Calu3 (cell line): ENCODE measurements around the gene LY6G6F. TPM values are rescaled to one million over a fixed set of nuclear protein-coding genes. Genes with fewer than 3 reads are reported as not detected.
A peak's percentile ranks its signal among the peaks of the same experiment; 100 is the strongest.

Experiments
- BruUV-seq: library from RNA; stranded (reverse); fragments of 400-500 nt; replicated peaks from 2 replicates; lab custom pipeline; 2021; lab: Mats Ljungman, UMichigan
- CTCF ChIA-PET: fragments of 300-600 bp; sonication (Branson Sonifier 250); formaldehyde crosslinking; loops from one replicate; lab custom pipeline; 2022; ENCODE audit warnings: antibody characterized with exemption; lab: Charles Lee
- DNase-seq: peaks from one replicate; pipeline ENCODE4 v3.0.0; 2022
- H3K27ac Mint-ChIP-seq: one replicate; pipeline ENCODE4 v1.8.0; 2022; ENCODE audit warnings: mixed read lengths; ENCODE audit not compliant: unreplicated experiment
- H3K27me3 Mint-ChIP-seq: one replicate; pipeline ENCODE4 v1.8.0; 2022; ENCODE audit warnings: mixed read lengths; ENCODE audit not compliant: unreplicated experiment
- H3K36me3 Mint-ChIP-seq: one replicate; pipeline ENCODE4 v1.8.0; 2022; ENCODE audit warnings: mild to moderate bottlenecking, moderate library complexity, mixed read lengths; ENCODE audit not compliant: insufficient read depth, unreplicated experiment
- H3K4me1 Mint-ChIP-seq: one replicate; pipeline ENCODE4 v1.8.0; 2022; ENCODE audit warnings: mild to moderate bottlenecking, low read depth, mixed read lengths; ENCODE audit not compliant: unreplicated experiment
- H3K4me3 Mint-ChIP-seq: one replicate; pipeline ENCODE4 v1.8.0; 2022; ENCODE audit warnings: mild to moderate bottlenecking, low read depth, moderate library complexity, mixed read lengths; ENCODE audit not compliant: unreplicated experiment
- H3K9me3 Mint-ChIP-seq: one replicate; pipeline ENCODE4 v1.8.0; 2022; ENCODE audit warnings: low read depth, mixed read lengths; ENCODE audit not compliant: unreplicated experiment
- intact Hi-C: fragments of 100-400 bp; cut with micrococcal nuclease; formaldehyde crosslinking; loops from one replicate; pipeline ENCODE4 v1.10.0; 2022; ENCODE audit not compliant: unreplicated experiment
- total RNA-seq: library from RNA; stranded (reverse); gene quantifications from 2 replicates; pipeline ENCODE4 v1.2.3, GENCODE V29; 2022
- TF ChIP-seq, protein P1 (sequence below): fragments of 200-600 bp; IDR thresholded peaks from one replicate; pipeline ENCODE4 v1.8.0; 2022; ENCODE audit warnings: antibody characterized with exemption; ENCODE audit not compliant: unreplicated experiment

The LY6G6F gene
- total RNA-seq, 1 experiment from 2014 or later = not detected

GRCh38 chr6:31721351-31722020, 14.8 kb downstream of the LY6G6F start, which contains the start of gene LY6G6C:
Gene LY6G6C, minus strand, starts transcription at chr6:31721746. Its CDS starts 67 bp downstream, at chr6:31721679.
- no peak within 1 kb of the TSS for H3K4me3 Mint-ChIP-seq
- H3K4me1 Mint-ChIP-seq = peaks cover 34% of the 10 kb centered on the region
- BruUV-seq = no TSS peak
- CTCF ChIA-PET = interaction anchor here (1.3 kb wide), 1 partner anchor 18 kb away, joined by 3 read pairs; the partner anchor contains the start of gene ABHD16A
- no peak for DNase-seq
- no peaks in the 10 kb centered on the region for H3K9me3 Mint-ChIP-seq
- intact Hi-C loops = no loop called here
- peak within 1 kb of the TSS; percentile 0 for H3K27ac Mint-ChIP-seq
- H3K27me3 Mint-ChIP-seq = peaks cover 15% of the 10 kb centered on the region
- H3K36me3 Mint-ChIP-seq = peaks cover 13% of the 10 kb centered on the region
- TF ChIP-seq, protein P1, sequence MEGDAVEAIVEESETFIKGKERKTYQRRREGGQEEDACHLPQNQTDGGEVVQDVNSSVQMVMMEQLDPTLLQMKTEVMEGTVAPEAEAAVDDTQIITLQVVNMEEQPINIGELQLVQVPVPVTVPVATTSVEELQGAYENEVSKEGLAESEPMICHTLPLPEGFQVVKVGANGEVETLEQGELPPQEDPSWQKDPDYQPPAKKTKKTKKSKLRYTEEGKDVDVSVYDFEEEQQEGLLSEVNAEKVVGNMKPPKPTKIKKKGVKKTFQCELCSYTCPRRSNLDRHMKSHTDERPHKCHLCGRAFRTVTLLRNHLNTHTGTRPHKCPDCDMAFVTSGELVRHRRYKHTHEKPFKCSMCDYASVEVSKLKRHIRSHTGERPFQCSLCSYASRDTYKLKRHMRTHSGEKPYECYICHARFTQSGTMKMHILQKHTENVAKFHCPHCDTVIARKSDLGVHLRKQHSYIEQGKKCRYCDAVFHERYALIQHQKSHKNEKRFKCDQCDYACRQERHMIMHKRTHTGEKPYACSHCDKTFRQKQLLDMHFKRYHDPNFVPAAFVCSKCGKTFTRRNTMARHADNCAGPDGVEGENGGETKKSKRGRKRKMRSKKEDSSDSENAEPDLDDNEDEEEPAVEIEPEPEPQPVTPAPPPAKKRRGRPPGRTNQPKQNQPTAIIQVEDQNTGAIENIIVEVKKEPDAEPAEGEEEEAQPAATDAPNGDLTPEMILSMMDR = no peak

DNA sequence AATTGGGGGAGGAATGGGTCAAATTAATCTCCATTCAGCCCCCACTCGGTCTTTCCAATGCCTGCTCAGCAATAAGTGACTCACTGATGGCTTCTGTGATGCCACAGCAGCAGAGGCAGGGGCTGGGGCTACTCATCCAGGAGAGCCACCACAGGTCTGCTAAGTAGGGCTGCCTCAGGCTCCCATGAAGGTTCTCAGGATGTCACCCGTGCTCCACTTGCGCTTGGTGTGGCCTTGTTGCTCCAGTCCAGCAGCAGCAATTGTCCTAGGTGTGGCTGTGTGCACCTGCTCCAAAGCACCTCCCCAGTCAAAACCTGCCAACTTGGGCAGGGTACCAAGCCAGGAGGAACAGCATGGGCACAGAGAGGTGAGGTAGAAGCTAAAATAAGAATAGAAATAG, 15.5 kb downstream of the LY6G6F start:
- Mint-ChIP-seq H3K4me3 (no peak overlapping the region), H3K27me3 (peaks cover 15% of the 10 kb centered on the region), H3K4me1 (peaks cover 34% of the 10 kb centered on the region), H3K27ac (no peak overlapping the region), H3K9me3 (no peaks in the 10 kb centered on the region), H3K36me3 (peaks cover 13% of the 10 kb centered on the region)
- CTCF ChIA-PET = interaction anchor here (0.6 to 3.1 kb wide), 4 partner anchors 13 to 160 kb away, joined by 3 to 14 read pairs (median 4); partner anchors contain the start of gene ABHD16A
- intact Hi-C loops = no loop called here
- BruUV-seq = no TSS peak
- no peak for DNase-seq
- TF ChIP-seq, protein P1 = no peak

DNA sequence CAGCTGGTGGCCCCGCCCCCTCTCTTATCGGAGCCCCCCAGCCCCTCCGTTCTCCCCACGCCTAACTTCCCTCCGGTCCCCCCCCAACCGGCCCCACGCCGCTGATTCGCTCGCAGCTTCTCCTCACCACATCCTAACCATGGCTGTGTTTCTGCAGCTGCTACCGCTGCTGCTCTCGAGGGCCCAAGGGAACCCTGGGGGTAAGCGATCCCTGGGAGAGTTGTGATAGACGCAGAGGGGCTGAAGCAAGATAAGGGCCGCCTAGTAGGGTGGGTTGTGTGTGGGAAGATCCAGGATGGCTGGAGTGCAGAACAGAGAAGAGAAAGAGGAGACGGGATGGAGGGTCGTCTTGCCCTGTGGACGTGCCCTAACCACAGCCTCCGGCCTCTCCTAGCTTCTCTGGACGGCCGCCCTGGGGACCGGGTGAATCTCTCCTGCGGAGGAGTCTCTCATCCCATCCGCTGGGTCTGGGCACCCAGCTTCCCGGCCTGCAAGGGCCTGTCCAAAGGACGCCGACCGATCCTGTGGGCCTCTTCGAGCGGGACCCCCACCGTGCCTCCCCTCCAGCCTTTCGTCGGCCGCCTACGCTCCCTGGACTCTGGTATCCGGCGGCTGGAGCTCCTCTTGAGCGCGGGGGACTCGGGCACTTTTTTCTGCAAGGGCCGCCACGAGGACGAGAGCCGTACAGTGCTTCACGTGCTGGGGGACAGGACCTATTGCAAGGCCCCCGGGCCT, 16.7 kb downstream of the LY6G6F start, which contains the start of gene MPIG6B:
TSS of gene MPIG6B (plus strand) at position 129 of the 735 bp plus-strand sequence. CDS start at position 140, 11 bp downstream.
- intact Hi-C loops = no loop called here
- Mint-ChIP-seq H3K4me1 (peaks cover 21% of the 10 kb centered on the region), H3K9me3 (no peaks in the 10 kb centered on the region), H3K4me3 (no peak within 1 kb of the TSS), H3K27me3 (peaks cover 15% of the 10 kb centered on the region), H3K27ac (no peak within 1 kb of the TSS), H3K36me3 (peaks cover 15% of the 10 kb centered on the region)
- no peak for DNase-seq
- no TSS peak for BruUV-seq
- CTCF ChIA-PET = interaction anchor here (0.6 to 3.1 kb wide), 5 partner anchors 11 to 47 kb away, joined by 3 to 14 read pairs (median 5); no protein-coding TSS in a partner anchor
- TF ChIP-seq, protein P1 = no peak

DNA sequence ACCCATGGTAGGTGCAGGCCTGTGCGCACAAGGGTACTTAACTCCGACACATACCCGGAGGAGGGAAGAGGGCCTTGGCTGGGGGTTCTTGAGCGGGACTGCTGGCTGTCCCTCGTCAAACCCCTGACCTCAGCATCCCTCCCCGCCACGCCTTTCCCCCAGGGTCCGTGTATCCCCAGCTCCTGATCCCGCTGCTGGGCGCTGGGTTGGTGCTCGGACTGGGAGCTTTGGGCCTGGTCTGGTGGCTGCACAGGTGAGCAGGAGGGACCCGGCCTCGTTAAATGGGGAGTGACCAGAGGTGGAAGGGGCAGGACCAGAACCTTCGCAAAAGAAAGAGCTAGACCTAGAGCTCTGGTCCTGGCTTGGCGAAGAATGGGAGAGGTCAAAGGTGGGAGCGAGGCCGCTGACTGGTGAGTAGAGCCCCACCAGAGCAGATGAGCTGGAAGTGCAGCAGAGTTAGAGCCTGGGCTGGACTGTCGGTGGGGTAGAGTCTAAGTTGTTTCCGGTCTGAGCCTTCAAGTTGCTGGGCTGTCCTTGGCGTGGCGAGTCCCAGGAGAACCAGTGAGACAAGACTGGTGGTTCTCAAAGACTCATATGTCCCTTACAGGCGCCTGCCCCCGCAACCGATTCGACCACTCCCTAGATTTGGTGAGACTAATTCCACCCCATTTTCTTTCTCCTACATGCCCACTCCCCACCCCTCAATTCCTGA, 17.5 kb downstream of the LY6G6F start:
- TF ChIP-seq, protein P1 = no peak
- CTCF ChIA-PET = interaction anchor here (0.9 to 3.1 kb wide), 2 partner anchors 14 to 46 kb away, joined by 3 to 14 read pairs; no protein-coding TSS in a partner anchor
- Mint-ChIP-seq H3K27me3 (peaks cover 15% of the 10 kb centered on the region), H3K27ac (no peak overlapping the region), H3K9me3 (no peaks in the 10 kb centered on the region), H3K4me3 (no peak overlapping the region), H3K36me3 (peaks cover 19% of the 10 kb centered on the region), H3K4me1 (peaks cover 14% of the 10 kb centered on the region)
- DNase-seq = no peak
- intact Hi-C loops = no loop called here
- no TSS peak for BruUV-seq
